Measurements from ENCODE around the gene CYP8B1. TPM values are rescaled to one million over a fixed set of nuclear protein-coding genes. Genes with fewer than 3 reads are reported as not detected.

CYP8B1 gene
- total and polyA plus RNA-seq, 2 of the 13 experiments (the other 11 are each of a cell fraction or from before 2014, with no cell fraction given): 0.58 to 2.0 TPM

- TF ChIP-seq ZNF710 (CRISPR knock-in tag; IDR thresholded peaks at IDR 0.05; ENCODE audit: borderline replicate concordance) (no peak), ZNF503 (CRISPR knock-in tag; IDR thresholded peaks at IDR 0.05) (no peak), CBX1 (IDR thresholded peaks at IDR 0.05; ENCODE audit: low read depth) (no peak), HIC2 (CRISPR knock-in tag; IDR thresholded peaks at IDR 0.05; ENCODE audit: low read depth) (no peak), ZNF652 (CRISPR knock-in tag; IDR thresholded peaks at IDR 0.05; ENCODE audit: borderline replicate concordance, low read depth) (no peak), ZNF816 (CRISPR knock-in tag; IDR thresholded peaks at IDR 0.05; ENCODE audit: borderline replicate concordance) (no peak), SP5 (CRISPR knock-in tag; IDR thresholded peaks at IDR 0.05; ENCODE audit: borderline replicate concordance, low read depth) (no peak; the same call in 1 of the 2 replicates), MIXL1 (CRISPR knock-in tag; IDR thresholded peaks at IDR 0.05) (peak; percentile 40; the same call in 1 of the 2 replicates), ZNF225 (CRISPR knock-in tag; IDR thresholded peaks at IDR 0.05) (no peak), ZBTB33 (CRISPR knock-in tag; IDR thresholded peaks at IDR 0.05) (no peak), ZNF207 (IDR thresholded peaks at IDR 0.05; ENCODE audit: borderline replicate concordance) (no peak), ZFP36 (IDR thresholded peaks at IDR 0.05; ENCODE audit: borderline replicate concordance, low read depth, low read length, partially characterized antibody) (no peak), ZBTB42 (CRISPR knock-in tag; IDR thresholded peaks at IDR 0.05) (no peak; the same call in 1 of the 2 replicates), FOXO1 (CRISPR knock-in tag; IDR thresholded peaks at IDR 0.05) (peak; percentile 29; the same call in 1 of the 2 replicates), TGIF2 (CRISPR knock-in tag; IDR thresholded peaks at IDR 0.05) (no peak), KLF15 (CRISPR knock-in tag; IDR thresholded peaks at IDR 0.05; ENCODE audit: borderline replicate concordance) (no peak), CTCF (CRISPR knock-in tag; IDR thresholded peaks at IDR 0.05) (peak; percentile 99), TOE1 (CRISPR knock-in tag; IDR thresholded peaks at IDR 0.05) (no peak), ZIK1 (CRISPR knock-in tag; IDR thresholded peaks at IDR 0.05; ENCODE audit: borderline replicate concordance, low read depth) (no peak), SKI (IDR thresholded peaks at IDR 0.05; ENCODE audit: partially characterized antibody) (no peak)
Observed at GRCh38 chr3:42880601-42881451, 5.1 kb upstream of the CYP8B1 start (continued).

Data from HepG2 (cell line).